Activated CD4-positive, alpha-beta memory T cell treated with anti-CD3 and anti-CD28 coated beads for 36 hours (primary cell): Measurements from ENCODE around the gene PDIA6. TPM values are rescaled to one million over a fixed set of nuclear protein-coding genes. Genes with fewer than 3 reads are reported as not detected.

Source experiments
- CTCF ChIA-PET: fragments of 350-600 bp; sonication (Branson Sonifier 250); formaldehyde crosslinking; loops from one replicate; lab custom pipeline; 2021; ENCODE audit warnings: antibody characterized with exemption, inconsistent platforms; lab: Charles Lee
- POLR2A ChIA-PET: fragments of 350-600 bp; sonication (Branson Sonifier 250); formaldehyde crosslinking; loops from one replicate; lab custom pipeline; 2021; ENCODE audit warnings: antibody characterized with exemption; lab: Charles Lee
- DNase-seq: peaks from one replicate; pipeline ENCODE4 v3.0.0-alpha.2; 2020
- H3K27ac Mint-ChIP-seq: one replicate; pipeline ENCODE4 v1.8.0; 2021; ENCODE audit warnings: mixed read lengths
- H3K27me3 Mint-ChIP-seq: one replicate; pipeline ENCODE4 v1.8.0; 2021; ENCODE audit warnings: mixed read lengths
- H3K36me3 Mint-ChIP-seq: one replicate; pipeline ENCODE4 v1.8.0; 2021; ENCODE audit warnings: mixed read lengths
- H3K4me1 Mint-ChIP-seq: one replicate; pipeline ENCODE4 v1.8.0; 2021; ENCODE audit warnings: low read depth, mixed read lengths
- H3K4me3 Mint-ChIP-seq: one replicate; pipeline ENCODE4 v1.8.0; 2021; ENCODE audit warnings: mild to moderate bottlenecking, mixed read lengths
- H3K9me3 Mint-ChIP-seq: one replicate; pipeline ENCODE4 v1.8.0; 2021; ENCODE audit warnings: mixed read lengths
- intact Hi-C: fragments of 100-400 bp; cut with micrococcal nuclease; formaldehyde crosslinking; loops from one replicate; pipeline ENCODE4 v1.15.1; 2023
- total RNA-seq, 2 experiments: library from RNA; stranded (reverse); gene quantifications; one replicate each; pipeline ENCODE4 v1.2.3, GENCODE V29; 2021

Gene PDIA6
- total RNA-seq, 2 experiments from 2014 or later = 176 to 181 TPM

DNA sequence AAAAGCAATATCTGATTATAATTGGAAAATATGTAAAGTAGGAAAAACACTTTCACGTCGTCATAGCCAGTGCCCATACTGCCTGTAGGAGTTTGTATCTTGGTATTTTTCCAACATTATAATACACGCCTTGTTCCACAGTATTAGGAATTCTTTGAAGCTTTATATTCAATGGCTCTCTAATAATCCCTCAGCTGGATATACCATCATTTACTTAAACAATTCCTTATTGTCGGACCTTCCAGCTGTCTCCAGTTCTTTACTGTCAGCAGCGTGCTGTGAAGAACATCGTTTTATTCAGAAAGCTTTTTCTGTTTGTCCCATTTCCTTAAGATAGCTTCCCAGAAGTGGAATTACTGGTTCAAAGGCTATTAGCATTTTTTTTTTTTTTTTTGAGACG is 59.4 kb downstream of the PDIA6 start:
- ChIA-PET CTCF (no interaction called here), POLR2A (interaction anchor here (0.6 kb wide), 1 partner anchor 38 kb away, joined by 4 read pairs; no protein-coding TSS in a partner anchor)
- no peak overlapping the region for H3K4me3 Mint-ChIP-seq
- no peaks in the 10 kb centered on the region for H3K36me3 Mint-ChIP-seq
- H3K27ac Mint-ChIP-seq = no peak overlapping the region
- no peak for DNase-seq
- no peaks in the 10 kb centered on the region for H3K4me1 Mint-ChIP-seq
- H3K27me3 Mint-ChIP-seq = no peaks in the 10 kb centered on the region
- H3K9me3 Mint-ChIP-seq = no peaks in the 10 kb centered on the region
- intact Hi-C loops = no loop called here

DNA sequence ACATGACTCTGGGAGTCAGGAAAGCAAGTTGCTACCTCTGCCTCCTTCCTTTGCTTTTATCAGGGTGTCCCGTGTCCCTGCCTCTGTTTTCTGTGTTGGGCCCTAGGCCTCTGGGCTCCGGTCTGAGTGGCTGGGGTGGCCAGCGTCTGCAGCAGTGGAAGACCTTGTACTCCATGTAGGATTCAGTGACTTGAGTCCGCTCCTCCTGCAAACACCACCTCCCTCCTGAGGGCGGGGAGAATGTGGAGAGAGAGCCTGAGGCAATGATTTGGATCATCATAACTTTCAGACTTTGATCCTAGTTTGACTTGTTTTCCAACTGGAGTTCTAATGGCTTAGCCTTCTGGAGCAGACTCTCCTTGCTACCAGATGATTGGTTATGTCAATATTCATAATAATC is 60.3 kb downstream of the PDIA6 start:
- ChIA-PET CTCF (no interaction called here), POLR2A (no interaction called here)
- Mint-ChIP-seq H3K27me3 (no peaks in the 10 kb centered on the region), H3K4me1 (peaks cover 2% of the 10 kb centered on the region), H3K27ac (no peak overlapping the region), H3K4me3 (no peak overlapping the region), H3K36me3 (no peaks in the 10 kb centered on the region), H3K9me3 (no peaks in the 10 kb centered on the region)
- intact Hi-C loops = no loop called here
- DNase-seq = no peak

DNA sequence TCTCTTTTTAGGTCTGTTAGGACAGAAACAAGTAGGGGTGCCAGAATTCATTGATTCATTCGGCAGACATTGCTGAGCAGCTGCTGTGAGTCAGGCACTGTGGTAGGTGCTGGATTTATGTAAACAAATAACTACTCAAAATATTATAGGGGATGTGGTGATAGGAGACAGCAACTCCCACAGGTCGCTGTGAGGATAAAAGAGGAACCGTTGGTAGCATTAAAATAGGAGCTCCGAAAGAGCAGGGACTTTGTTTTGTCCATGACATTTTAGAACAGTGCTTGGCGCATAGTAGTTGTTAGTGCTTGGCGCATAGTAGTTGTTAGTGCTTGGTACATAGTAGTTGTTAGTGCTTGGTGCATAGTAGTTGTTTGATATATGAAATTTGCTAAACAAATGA is 62.0 kb downstream of the PDIA6 start:
- POLR2A ChIA-PET = no interaction called here
- Mint-ChIP-seq H3K9me3 (no peaks in the 10 kb centered on the region), H3K27me3 (no peaks in the 10 kb centered on the region), H3K4me1 (peaks cover 7% of the 10 kb centered on the region), H3K27ac (no peak overlapping the region), H3K36me3 (no peaks in the 10 kb centered on the region), H3K4me3 (no peak overlapping the region)
- CTCF ChIA-PET = no interaction called here
- intact Hi-C loops = no loop called here
- no peak for DNase-seq

- Mint-ChIP-seq H3K27ac (no peak overlapping the region), H3K36me3 (no peaks in the 10 kb centered on the region), H3K9me3 (no peaks in the 10 kb centered on the region), H3K4me1 (peaks cover 14% of the 10 kb centered on the region), H3K4me3 (no peak overlapping the region), H3K27me3 (no peaks in the 10 kb centered on the region)
- CTCF ChIA-PET = no interaction called here
- no peak for DNase-seq
- POLR2A ChIA-PET = no interaction called here
- intact Hi-C loops = no loop called here
Observed at GRCh38 chr2:10742666-10743065, 69.9 kb downstream of the PDIA6 start.

DNA sequence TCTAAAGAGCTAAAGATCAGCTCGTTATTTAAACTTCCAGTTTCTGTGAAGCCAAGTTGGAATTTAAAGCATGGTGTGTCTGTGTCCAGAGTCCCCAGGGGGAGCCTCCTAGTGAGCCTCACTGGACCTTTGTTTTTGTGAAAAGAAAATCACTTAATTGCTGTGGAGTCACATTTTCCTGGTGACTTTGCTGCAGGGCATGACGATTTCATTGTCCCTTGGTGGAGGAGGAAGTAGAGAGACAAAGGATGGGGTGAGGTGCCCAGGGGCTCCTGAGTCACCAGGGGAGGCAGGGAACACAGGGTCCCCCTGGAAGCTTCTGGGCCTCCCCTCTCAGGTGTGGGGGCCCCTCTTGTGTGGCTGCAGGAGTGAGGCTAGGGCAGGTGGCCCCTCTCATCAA is 71.4 kb downstream of the PDIA6 start:
- Mint-ChIP-seq H3K27ac (no peak overlapping the region), H3K9me3 (no peaks in the 10 kb centered on the region), H3K27me3 (peaks cover 2% of the 10 kb centered on the region), H3K36me3 (no peaks in the 10 kb centered on the region), H3K4me3 (no peak overlapping the region), H3K4me1 (peaks cover 10% of the 10 kb centered on the region)
- DNase-seq = no peak
- intact Hi-C loops = no loop called here
- ChIA-PET CTCF (interaction anchor here (1.3 kb wide), 1 partner anchor 13 kb away, joined by 3 read pairs; no protein-coding TSS in a partner anchor), POLR2A (no interaction called here)

DNA sequence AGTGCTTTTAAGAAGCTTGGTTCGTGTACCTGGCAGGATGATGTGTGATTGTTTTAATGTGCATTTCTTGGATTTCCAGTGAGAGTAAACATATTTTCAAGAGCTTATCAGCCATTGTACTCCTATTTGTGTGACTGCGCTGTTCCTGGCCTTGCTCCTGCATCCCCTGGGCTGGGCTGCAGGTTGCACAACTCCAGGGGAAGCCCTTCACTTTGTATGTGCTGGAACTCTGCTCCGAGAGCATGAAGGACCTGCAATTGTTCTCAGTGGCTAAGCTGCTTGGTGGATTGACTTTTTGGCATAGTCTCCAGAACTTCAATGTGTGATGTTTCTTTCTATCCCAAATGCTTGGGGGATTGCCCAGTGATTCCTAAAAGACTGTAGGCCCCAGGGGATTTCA is 72.4 kb downstream of the PDIA6 start:
- Mint-ChIP-seq H3K27me3 (peaks cover 2% of the 10 kb centered on the region), H3K27ac (no peak overlapping the region), H3K4me1 (peaks cover 3% of the 10 kb centered on the region), H3K4me3 (no peak overlapping the region), H3K36me3 (no peaks in the 10 kb centered on the region), H3K9me3 (no peaks in the 10 kb centered on the region)
- ChIA-PET CTCF (interaction anchor here (1.3 kb wide), 1 partner anchor 12 kb away, joined by 3 read pairs; no protein-coding TSS in a partner anchor), POLR2A (no interaction called here)
- no peak for DNase-seq
- intact Hi-C loops = no loop called here

GRCh38 chr2:10738192-10738591 is 74.4 kb downstream of the PDIA6 start:
- POLR2A ChIA-PET = no interaction called here
- Mint-ChIP-seq H3K27ac (no peak overlapping the region), H3K36me3 (no peaks in the 10 kb centered on the region), H3K4me3 (no peak overlapping the region), H3K27me3 (peaks cover 2% of the 10 kb centered on the region), H3K4me1 (no peaks in the 10 kb centered on the region), H3K9me3 (no peaks in the 10 kb centered on the region)
- DNase-seq = no peak
- CTCF ChIA-PET = no interaction called here
- intact Hi-C loops = no loop called here

DNA sequence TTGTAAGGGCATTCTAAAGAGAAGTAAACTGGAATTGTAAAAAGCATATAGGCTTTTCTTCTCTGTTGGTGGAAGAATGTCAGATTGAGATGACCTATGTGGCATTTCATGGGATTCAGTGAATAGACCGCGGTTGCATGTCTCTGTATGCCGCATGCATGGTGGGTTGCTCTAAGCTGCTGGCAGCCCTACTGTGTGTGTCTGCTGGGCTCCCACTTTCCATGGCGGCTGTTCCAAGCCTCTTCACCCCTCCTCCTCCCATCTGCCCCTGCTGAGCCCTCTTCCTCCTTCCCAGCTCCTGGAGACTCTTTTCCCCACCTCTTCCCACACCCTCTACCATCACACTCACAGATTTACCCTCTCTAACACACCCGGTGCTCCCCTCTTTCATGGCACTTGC is 78.6 kb downstream of the PDIA6 start:
- intact Hi-C loops = no loop called here
- no peak for DNase-seq
- H3K4me3 Mint-ChIP-seq = no peak overlapping the region
- H3K9me3 Mint-ChIP-seq = no peaks in the 10 kb centered on the region
- ChIA-PET CTCF (no interaction called here), POLR2A (no interaction called here)
- no peaks in the 10 kb centered on the region for H3K36me3 Mint-ChIP-seq
- no peak overlapping the region for H3K27ac Mint-ChIP-seq
- no peaks in the 10 kb centered on the region for H3K4me1 Mint-ChIP-seq
- H3K27me3 Mint-ChIP-seq = peaks cover 2% of the 10 kb centered on the region

- intact Hi-C loops = no loop called here
- CTCF ChIA-PET = no interaction called here
- no peak overlapping the region for H3K4me3 Mint-ChIP-seq
Observed at GRCh38 chr2:10733566-10733925, 79.0 kb downstream of the PDIA6 start.

More at GRCh38 chr2:10733566-10733925, 79.0 kb downstream of the PDIA6 start:
- Mint-ChIP-seq H3K4me1 (no peaks in the 10 kb centered on the region), H3K36me3 (no peaks in the 10 kb centered on the region), H3K9me3 (no peaks in the 10 kb centered on the region), H3K27ac (no peak overlapping the region), H3K27me3 (peaks cover 2% of the 10 kb centered on the region)
- POLR2A ChIA-PET = no interaction called here
- no peak for DNase-seq

Other genes starting within 250 kb of the PDIA6 start
- 10 to 100 TPM; 31.3 to 32.4 TPM for gene NOL10, start 122.8 kb downstream of the PDIA6 start, total RNA-seq
- gene ATP6V1C2, start 91.2 kb downstream of the PDIA6 start, total RNA-seq = not detected
- not detected for gene KCNF1, start 99.1 kb upstream of the PDIA6 start, total RNA-seq